ENCODE measurements around the gene ATAD3B. TPM values are rescaled to one million over a fixed set of nuclear protein-coding genes. Genes with fewer than 3 reads are reported as not detected.
"Not testable (repeated sequence)": the region's sequence is repeated elsewhere in the genome, so short reads cannot be mapped to it uniquely, and the experiment has no call there.

The ATAD3B gene
- total RNA-seq, 1 experiment from 2014 or later, result 104 TPM

DNA sequence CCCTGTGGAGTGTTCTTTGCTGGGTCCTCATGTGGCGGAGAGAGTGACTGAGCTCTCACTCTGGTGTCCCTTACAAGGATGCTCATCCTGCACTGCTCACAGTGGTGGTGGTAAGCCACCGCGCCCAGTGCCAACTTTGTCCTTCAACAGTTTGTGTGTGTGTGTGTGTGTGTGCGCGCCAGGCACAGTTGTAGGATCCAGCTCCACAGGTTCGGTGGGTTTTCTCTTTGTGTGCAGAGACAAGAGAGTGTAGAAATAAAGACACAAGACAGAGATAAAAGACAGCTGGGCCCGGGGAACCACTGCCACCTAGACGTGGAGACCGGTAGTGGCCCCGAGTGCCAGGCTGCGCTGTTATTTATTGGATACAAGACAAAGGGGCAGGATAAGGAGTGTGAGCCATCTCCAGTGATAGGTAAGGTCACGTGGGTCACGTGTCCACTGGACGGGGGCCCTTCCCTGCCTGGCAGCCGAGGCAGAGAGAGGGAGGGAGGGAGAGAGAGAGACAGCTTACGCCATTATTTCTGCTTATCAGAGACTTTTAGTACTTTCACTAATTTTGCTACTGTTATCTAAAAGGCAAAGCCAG, 33.3 kb downstream of the ATAD3B start:
- BruUV-seq (replicated peaks); H3K36me3 ChIP-seq (ENCODE audit: control insufficient read depth, insufficient read depth, low read length); H3K27me3 ChIP-seq (ENCODE audit: control insufficient read depth, insufficient read depth, low read length); intact Hi-C loops (cut with micrococcal nuclease; ENCODE audit: unreplicated experiment); H3K4me1 ChIP-seq (ENCODE audit: control insufficient read depth, insufficient read depth, low read length); in situ Hi-C loops (cut with HindIII; ENCODE audit: low pct_unique_long_range_greater_than_20kb, low sequenced_read_pairs); H3K9me3 ChIP-seq (ENCODE audit: control insufficient read depth, insufficient read depth, low read depth, low read length): not testable (repeated sequence)
- CTCF ChIA-PET, result interaction anchor here (0.6 to 1.4 kb wide), 3 partner anchors 60 to 84 kb away, joined by 3 to 7 read pairs (median 5); no protein-coding TSS in a partner anchor
- TF ChIP-seq, protein P1, sequence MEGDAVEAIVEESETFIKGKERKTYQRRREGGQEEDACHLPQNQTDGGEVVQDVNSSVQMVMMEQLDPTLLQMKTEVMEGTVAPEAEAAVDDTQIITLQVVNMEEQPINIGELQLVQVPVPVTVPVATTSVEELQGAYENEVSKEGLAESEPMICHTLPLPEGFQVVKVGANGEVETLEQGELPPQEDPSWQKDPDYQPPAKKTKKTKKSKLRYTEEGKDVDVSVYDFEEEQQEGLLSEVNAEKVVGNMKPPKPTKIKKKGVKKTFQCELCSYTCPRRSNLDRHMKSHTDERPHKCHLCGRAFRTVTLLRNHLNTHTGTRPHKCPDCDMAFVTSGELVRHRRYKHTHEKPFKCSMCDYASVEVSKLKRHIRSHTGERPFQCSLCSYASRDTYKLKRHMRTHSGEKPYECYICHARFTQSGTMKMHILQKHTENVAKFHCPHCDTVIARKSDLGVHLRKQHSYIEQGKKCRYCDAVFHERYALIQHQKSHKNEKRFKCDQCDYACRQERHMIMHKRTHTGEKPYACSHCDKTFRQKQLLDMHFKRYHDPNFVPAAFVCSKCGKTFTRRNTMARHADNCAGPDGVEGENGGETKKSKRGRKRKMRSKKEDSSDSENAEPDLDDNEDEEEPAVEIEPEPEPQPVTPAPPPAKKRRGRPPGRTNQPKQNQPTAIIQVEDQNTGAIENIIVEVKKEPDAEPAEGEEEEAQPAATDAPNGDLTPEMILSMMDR (IDR thresholded peaks at IDR 0.05), result peak; percentile 90
- POLR2A ChIA-PET, result interaction anchor here (0.7 to 1.0 kb wide), 3 partner anchors 27 to 156 kb away, joined by 3 to 4 read pairs (median 3); partner anchors contain the start of gene DVL1
- ATAC-seq, result peak; percentile 81
- peak overlapping the region in 1 of 2 experiments; percentile 30; a peak in 2 of 4 replicates for H3K4me3 ChIP-seq (ENCODE audit: low read depth in 2 of 2, low read length in 2 of 2)
- DNase-seq (ENCODE audit: low read depth, low spot score), result peak; percentile 53
- H3K27ac ChIP-seq (ENCODE audit: low read length), result peak overlapping the region; percentile 54; the same call in 1 of the 2 replicates

DNA sequence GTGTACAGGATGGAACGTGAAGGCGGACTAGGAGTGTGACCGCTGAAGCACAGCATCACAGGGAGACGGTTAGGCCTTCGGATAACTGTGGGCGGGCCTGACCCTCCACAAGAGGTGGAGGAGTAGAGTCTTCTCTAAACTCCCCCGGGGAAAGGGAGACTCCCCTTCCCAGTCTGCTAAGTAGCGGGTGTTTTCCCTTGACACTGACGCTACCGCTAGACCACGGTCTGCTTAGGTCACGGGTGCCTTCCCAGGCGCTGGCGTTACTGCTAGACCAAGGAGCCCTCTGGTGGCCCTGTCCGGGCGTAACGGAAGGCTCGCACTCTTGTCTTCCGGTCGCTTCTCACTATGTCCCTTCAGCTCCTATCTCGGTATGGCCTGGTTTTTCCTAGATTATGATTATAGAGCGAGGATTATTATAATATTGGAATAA, 33.8 kb downstream of the ATAD3B start:
- H3K36me3 ChIP-seq (ENCODE audit: control insufficient read depth, insufficient read depth, low read length); in situ Hi-C loops (cut with HindIII; ENCODE audit: low pct_unique_long_range_greater_than_20kb, low sequenced_read_pairs); H3K9me3 ChIP-seq (ENCODE audit: control insufficient read depth, insufficient read depth, low read depth, low read length); H3K4me1 ChIP-seq (ENCODE audit: control insufficient read depth, insufficient read depth, low read length); DNase-seq (ENCODE audit: low read depth, low spot score); BruUV-seq (replicated peaks); H3K27me3 ChIP-seq (ENCODE audit: control insufficient read depth, insufficient read depth, low read length); intact Hi-C loops (cut with micrococcal nuclease; ENCODE audit: unreplicated experiment): not testable (repeated sequence)
- ATAC-seq, result peak; percentile 84
- Histone ChIP-seq H3K27ac (ENCODE audit: low read length) (peak overlapping the region; percentile 54; the same call in 1 of the 2 replicates), H3K4me3 (ENCODE audit: low read depth in 2 of 2, low read length in 2 of 2) (peak overlapping the region in 1 of 2 experiments; percentile 30; a peak in 2 of 4 replicates)
- CTCF ChIA-PET, result interaction anchor here (0.5 to 1.4 kb wide), 7 partner anchors 11 to 136 kb away, joined by 3 to 8 read pairs (median 4); no protein-coding TSS in a partner anchor
- TF ChIP-seq, protein P1 (IDR thresholded peaks at IDR 0.05), result peak; percentile 66
- POLR2A ChIA-PET, result interaction anchor here (1.0 kb wide), 1 partner anchor 74 kb away, joined by 3 read pairs; no protein-coding TSS in a partner anchor

DNA sequence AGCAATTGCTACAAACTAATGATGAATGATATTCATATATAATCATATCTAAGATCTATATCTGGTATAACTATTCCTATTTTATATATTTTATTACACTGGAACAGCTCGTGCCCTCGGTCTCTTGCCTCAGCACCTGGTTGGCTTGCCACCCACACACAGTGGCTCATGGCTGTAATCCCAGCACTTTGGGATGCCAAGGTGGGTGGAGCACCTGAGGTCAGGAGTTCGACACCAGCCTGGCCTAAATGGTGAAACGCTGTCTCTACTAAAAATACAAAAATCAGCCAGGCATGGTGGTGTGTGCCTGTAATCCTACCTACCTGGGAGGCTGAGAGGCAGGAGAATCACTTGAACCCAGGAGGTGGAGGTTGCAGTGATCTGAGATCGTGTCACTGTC, 34.2 kb downstream of the ATAD3B start:
- in situ Hi-C loops (cut with HindIII; ENCODE audit: low pct_unique_long_range_greater_than_20kb, low sequenced_read_pairs); H3K27me3 ChIP-seq (ENCODE audit: control insufficient read depth, insufficient read depth, low read length); intact Hi-C loops (cut with micrococcal nuclease; ENCODE audit: unreplicated experiment); H3K4me3 ChIP-seq (ENCODE audit: low read depth in 2 of 2, low read length in 2 of 2); BruUV-seq (replicated peaks); H3K36me3 ChIP-seq (ENCODE audit: control insufficient read depth, insufficient read depth, low read length); H3K9me3 ChIP-seq (ENCODE audit: control insufficient read depth, insufficient read depth, low read depth, low read length); H3K4me1 ChIP-seq (ENCODE audit: control insufficient read depth, insufficient read depth, low read length); DNase-seq (ENCODE audit: low read depth, low spot score); ATAC-seq; POLR2A ChIA-PET: not testable (repeated sequence)
- peak overlapping the region; percentile 49; the same call in 1 of the 2 replicates for H3K27ac ChIP-seq (ENCODE audit: low read length)
- CTCF ChIA-PET, result interaction anchor here (0.5 to 1.4 kb wide), 6 partner anchors 12 to 136 kb away, joined by 3 to 8 read pairs (median 4); no protein-coding TSS in a partner anchor

DNA sequence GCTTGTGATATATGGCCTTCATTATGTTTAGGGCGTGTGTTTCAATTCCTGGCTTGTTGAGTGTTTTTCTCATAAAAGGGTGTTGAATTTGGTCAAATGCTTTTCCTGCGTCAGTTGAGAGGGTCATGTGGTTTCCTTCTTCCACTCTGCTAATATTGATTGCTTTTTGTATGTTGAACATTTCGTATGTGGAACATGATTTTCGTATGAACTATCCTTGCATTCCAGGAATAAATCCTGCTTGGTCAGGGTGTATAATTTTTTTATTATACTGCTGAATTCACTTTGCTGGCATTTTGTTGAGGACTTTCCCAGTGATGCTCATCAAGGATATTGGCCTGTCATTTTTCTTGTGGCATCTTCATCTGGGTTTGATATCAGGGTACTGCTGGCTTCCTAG, 35.7 kb downstream of the ATAD3B start:
- in situ Hi-C loops (cut with HindIII; ENCODE audit: low pct_unique_long_range_greater_than_20kb, low sequenced_read_pairs) (no loop called here), intact Hi-C loops (cut with micrococcal nuclease; ENCODE audit: unreplicated experiment) (no loop called here)
- H3K27ac ChIP-seq (ENCODE audit: low read length), result no peak overlapping the region
- ChIA-PET CTCF (no interaction called here), POLR2A (no interaction called here)
- no peak overlapping the region for H3K4me3 ChIP-seq (ENCODE audit: low read depth in 2 of 2, low read length in 2 of 2)
- ATAC-seq (no peak), DNase-seq (ENCODE audit: low read depth, low spot score) (no peak)
- H3K4me1 ChIP-seq (ENCODE audit: control insufficient read depth, insufficient read depth, low read length), result peaks cover 10% of the 10 kb centered on the region
- TF ChIP-seq POLR2AphosphoS5 (IDR thresholded peaks at IDR 0.05; ENCODE audit: low read depth, low read length) (no peak), SIN3A (IDR thresholded peaks at IDR 0.05; ENCODE audit: borderline replicate concordance, insufficient read depth, low read depth, low read length) (no peak), TCF7L2 (IDR thresholded peaks at IDR 0.05; ENCODE audit: low read depth, low read length) (no peak)
- TF ChIP-seq, protein P2, sequence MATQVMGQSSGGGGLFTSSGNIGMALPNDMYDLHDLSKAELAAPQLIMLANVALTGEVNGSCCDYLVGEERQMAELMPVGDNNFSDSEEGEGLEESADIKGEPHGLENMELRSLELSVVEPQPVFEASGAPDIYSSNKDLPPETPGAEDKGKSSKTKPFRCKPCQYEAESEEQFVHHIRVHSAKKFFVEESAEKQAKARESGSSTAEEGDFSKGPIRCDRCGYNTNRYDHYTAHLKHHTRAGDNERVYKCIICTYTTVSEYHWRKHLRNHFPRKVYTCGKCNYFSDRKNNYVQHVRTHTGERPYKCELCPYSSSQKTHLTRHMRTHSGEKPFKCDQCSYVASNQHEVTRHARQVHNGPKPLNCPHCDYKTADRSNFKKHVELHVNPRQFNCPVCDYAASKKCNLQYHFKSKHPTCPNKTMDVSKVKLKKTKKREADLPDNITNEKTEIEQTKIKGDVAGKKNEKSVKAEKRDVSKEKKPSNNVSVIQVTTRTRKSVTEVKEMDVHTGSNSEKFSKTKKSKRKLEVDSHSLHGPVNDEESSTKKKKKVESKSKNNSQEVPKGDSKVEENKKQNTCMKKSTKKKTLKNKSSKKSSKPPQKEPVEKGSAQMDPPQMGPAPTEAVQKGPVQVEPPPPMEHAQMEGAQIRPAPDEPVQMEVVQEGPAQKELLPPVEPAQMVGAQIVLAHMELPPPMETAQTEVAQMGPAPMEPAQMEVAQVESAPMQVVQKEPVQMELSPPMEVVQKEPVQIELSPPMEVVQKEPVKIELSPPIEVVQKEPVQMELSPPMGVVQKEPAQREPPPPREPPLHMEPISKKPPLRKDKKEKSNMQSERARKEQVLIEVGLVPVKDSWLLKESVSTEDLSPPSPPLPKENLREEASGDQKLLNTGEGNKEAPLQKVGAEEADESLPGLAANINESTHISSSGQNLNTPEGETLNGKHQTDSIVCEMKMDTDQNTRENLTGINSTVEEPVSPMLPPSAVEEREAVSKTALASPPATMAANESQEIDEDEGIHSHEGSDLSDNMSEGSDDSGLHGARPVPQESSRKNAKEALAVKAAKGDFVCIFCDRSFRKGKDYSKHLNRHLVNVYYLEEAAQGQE (IDR thresholded peaks at IDR 0.05; ENCODE audit: insufficient read depth in 1 of 2, low read depth in 2 of 2, low read length in 1 of 2), result no peak
- TF ChIP-seq, protein P1 (IDR thresholded peaks at IDR 0.05), result no peak
- H3K9me3 ChIP-seq (ENCODE audit: control insufficient read depth, insufficient read depth, low read depth, low read length), result no peaks in the 10 kb centered on the region
- H3K36me3 ChIP-seq (ENCODE audit: control insufficient read depth, insufficient read depth, low read length), result no peaks in the 10 kb centered on the region
- BruUV-seq (replicated peaks), result no TSS peak
- no peaks in the 10 kb centered on the region for H3K27me3 ChIP-seq (ENCODE audit: control insufficient read depth, insufficient read depth, low read length)

Data from Panc1 (cell line).